ENCODE results near the gene POLE3.

- TF ChIP-seq POLR2A (IDR thresholded peaks at IDR 0.05; ENCODE audit: low read length) (no peak), GATA1 (IDR thresholded peaks at IDR 0.05; ENCODE audit: low read depth, low read length) (no peak)
Observed at GRCh38 chr9:113426701-113427100, 16.2 kb upstream of the POLE3 start.

All from erythroblast (primary cell).